NCI-H226 (cell line): ENCODE measurements around the gene LSAMP.

Experiments
- DNase-seq: peaks from one replicate; pipeline ENCODE4 v3.0.0-alpha.2; 2015

LSAMP gene

GRCh38 chr3:116350119-116350733, 95.1 kb downstream of the LSAMP start:
- no peak for DNase-seq

- DNase-seq = no peak
These were observed 97.1 kb downstream of the LSAMP start for GRCh38 chr3:116348216-116348615.

DNA sequence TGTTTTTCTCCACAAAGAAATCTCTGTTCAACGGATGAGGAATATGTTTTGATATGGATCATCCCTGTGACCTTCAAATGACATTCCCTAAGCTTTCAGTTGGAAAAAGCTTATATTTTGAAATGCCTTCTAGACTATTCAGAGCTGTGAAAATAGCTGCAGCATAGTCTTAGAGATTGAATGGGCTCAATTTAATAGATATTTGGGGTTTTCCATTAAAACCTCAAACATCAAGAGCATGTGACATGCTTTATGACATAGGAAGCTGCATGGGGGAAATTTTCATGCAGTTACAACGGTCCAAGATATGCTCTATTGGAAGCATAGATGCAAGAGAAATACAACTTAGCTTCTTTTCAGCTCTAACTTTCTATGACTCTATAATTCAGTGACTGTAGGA, 102.8 kb downstream of the LSAMP start:
- DNase-seq = no peak

DNA sequence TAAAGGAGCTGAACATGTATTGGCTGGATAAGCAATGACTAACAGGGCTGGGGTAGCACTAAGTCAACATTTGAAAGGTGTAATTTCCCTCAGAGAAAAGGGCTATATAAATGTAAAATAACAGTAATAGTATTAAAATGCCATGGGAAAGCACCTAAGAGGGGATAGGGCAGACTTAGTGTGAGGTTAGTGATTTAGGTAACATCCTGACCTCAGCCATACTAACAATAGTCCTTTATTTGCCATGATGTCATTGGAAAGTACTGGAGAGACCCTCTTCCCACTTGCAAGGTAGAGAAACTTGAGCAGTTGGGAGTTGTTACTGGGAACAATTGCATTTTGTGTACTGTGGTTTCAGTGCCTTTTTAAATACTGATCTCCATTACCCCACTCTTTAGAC, 103.4 kb downstream of the LSAMP start:
- DNase-seq = no peak

DNA sequence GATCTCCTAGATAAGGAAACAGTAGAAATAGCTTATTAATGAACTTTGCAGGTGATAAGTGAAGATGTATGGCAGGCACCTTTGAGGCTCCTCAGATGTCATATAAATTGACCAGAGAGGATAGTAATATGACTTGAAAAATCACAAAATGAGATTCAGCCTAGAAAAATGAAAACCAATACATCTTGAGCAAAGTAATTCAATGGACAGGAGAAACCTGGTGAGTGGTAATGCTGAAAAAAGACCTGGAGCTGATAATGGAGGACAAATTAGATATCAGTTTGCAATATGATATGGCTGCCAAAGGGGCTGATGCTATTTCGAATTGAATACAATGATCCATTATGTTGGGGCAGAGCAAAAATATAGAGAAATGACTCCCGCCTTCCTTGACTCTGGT, 103.9 kb downstream of the LSAMP start:
- DNase-seq = no peak

GRCh38 chr3:116340680-116341216, 104.5 kb downstream of the LSAMP start:
- DNase-seq = no peak

DNA sequence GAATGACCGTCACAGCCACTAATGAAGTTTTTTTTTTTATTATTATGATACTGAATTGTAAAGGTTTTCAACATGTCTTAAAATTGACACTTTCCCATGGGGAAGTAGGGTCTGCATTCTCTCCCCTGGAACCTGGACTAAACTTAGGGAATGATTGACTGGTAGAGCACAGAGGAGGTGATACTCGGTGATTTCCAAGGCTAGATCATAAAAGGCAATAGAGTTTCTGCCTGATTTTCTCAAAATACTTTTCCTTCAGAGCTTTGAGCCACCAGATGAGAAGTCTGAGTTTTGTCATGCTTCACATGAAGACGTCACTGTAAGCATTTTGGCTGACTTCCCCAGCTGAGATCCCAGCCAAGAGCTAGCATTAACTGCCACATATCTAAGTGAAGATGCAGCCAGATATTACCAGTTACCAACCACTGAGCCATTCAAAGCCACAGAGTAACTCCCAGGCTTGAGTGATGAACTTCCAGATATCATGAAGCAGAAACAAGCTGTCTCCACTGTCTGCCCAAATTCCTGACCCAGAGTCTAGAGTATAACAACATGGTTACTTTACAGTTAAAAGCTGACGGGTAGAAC, 105.8 kb downstream of the LSAMP start:
- no peak for DNase-seq

GRCh38 chr3:116338713-116339112, 106.6 kb downstream of the LSAMP start:
- DNase-seq = no peak

GRCh38 chr3:116337229-116337628, 108.1 kb downstream of the LSAMP start:
- no peak for DNase-seq

GRCh38 chr3:116331380-116331779, 113.9 kb downstream of the LSAMP start:
- no peak for DNase-seq

GRCh38 chr3:116322750-116323375, 122.4 kb downstream of the LSAMP start:
- DNase-seq = no peak

DNA sequence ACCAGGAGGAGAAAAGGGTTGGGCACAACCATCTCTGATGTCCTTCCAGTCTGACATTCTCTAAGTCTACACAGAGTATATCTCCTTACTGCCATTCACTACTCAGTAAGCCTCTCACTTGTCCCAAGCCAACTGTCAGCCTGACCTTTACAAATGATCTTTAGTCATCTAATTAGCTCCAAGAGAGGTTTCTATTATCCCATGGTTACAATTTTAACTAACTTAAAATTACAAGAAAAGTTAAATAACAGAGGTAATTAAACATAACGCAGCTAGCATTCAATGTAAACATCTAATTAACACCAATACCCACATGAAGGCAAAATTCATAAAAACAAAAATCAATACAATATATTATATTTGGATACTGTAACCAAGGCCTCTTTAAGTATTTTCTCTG, 126.9 kb downstream of the LSAMP start:
- no peak for DNase-seq

DNA sequence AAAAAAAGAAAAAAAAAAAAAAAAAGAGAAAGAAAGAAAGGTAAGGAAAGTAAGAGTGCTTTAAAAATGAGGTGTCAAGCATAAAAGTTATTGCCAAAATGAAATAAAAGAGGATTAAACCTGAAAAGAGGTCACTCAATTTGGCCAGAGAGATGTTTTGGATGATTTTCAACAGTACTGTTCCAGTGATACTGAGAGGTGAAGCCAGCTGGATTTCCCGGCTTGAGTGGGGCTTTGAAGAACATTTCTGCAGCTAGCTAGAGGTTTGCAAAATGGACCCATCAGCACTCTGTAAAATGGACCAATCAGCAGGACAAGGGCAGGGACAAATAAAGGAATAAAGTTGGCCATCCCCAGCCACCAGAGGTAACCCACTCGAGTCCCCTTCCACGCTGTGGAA, 128.5 kb downstream of the LSAMP start:
- no peak for DNase-seq

DNA sequence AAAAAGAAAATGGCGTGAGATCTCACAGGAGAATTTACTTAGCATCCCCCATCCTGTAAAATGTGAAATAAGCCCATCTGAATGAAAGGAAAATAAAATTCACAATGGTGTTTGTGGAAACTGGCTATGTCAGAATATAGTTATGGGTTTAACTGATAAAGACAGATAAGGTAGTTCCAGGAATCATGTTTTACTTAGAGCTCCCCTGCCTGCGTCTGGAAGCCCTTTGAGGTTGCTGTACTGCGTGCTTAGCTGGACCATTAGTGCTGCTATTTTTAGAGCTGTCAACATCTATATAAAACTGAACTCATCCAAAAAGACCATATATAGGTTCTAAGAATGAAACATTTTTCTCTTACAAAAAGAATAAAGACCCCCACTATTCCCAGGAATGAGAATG, 130.8 kb downstream of the LSAMP start:
- no peak for DNase-seq

DNA sequence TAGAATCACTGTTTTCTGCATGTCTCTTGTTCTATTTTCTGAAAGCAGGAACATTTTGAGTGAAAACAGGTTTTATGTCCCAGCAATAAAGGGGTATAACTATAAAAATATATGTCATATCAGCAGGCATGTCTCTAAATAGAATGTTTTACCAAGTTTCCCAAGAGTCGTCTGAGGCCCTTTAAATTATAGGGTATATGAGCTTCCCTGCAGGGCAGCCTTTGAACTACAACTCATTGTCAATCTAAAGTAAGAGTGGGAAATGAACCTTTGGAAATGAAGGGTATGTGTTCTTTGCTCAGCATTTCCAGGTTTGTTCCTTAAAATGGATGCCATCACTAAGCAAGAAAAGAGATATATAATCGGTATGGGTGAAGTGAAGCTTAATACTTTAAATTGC, 138.6 kb downstream of the LSAMP start:
- DNase-seq = no peak

GRCh38 chr3:116306149-116306548, 139.1 kb downstream of the LSAMP start:
- no peak for DNase-seq

GRCh38 chr3:116302087-116302747, 143.1 kb downstream of the LSAMP start:
- no peak for DNase-seq

GRCh38 chr3:116301422-116301821, 143.9 kb downstream of the LSAMP start:
- no peak for DNase-seq

GRCh38 chr3:116300226-116300625, 145.1 kb downstream of the LSAMP start:
- no peak for DNase-seq

DNA sequence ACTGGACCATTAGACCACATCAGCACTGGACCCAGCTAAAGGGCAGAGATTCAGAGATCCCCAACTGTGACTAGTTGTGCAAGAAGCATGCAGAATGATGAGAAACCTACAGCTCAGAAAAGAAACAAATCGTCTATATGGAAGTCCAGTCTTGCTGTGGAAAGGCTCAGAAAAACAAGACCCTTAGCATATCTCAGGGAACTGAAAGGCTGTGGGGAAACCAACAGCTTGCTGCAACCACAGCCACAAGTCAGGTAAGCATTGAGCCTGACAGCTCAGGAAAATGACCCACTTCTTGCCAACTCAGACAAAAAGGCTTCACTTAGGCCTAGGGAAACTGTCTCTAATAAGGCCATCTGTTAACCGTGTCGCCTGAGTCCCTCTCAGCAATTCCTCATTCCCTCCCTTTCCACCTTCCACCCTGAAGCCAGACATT, 145.6 kb downstream of the LSAMP start:
- no peak for DNase-seq

DNA sequence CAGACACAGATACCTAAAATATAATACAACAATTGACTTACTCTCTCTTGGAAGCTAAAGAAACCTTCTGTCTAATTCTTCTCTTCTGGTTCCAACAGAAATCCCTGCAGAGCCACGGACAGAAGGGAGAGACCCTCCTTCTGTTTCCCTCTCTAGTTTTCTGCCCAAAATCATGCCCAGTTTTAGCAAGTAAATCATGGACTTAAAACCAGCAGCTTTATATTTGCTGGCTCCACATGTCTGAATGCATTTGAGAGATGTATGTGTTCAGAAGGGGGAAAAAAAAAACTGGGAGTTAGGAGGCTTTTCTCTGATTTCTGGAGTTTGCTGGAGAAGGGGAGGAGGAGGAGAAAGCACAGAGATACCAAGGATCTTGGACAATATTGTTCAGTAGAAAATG, 147.1 kb downstream of the LSAMP start:
- DNase-seq = no peak

DNA sequence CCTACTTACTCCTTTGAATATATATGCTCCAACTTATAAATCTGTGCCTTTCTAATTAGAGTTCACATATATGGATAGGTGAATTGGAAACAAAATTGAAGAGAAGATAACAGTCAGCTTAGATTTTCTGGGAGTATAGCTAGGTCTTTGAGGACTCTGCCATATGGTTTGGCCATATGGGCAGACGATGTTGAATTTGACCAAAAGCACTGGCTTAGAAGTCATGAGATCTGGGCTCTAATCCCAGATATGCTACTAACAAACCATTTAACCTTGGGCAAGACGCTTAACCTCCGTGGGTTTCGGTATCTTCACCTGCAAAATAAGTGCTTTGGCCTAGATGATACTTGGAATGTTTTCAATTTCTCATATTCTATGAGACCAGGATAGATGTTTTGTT, 154.1 kb downstream of the LSAMP start:
- no peak for DNase-seq

DNA sequence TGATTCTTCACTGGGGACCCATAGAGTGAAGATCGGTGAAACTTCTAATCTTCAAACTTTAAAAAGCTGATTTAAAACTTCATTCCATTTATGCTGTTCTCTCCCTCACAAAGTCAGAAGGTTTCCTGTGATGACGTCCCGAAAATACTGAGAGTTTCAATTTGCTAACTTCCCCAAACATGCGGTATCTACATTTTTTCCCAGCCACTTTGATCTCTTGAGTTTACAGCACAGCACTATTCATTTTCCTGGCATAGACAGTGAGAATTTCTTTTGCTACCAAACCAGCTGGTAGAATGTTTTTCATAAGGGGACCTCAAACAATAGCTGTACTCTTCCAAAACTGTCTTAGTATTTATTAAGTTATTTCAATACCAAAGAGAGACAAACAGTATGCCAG, 156.8 kb downstream of the LSAMP start:
- no peak for DNase-seq
